CD4-positive, alpha-beta T cell treated with Interferon alpha-2 for 1 hour (primary cell): Measurements from ENCODE around the gene GSTA4.
A peak's percentile ranks its signal among the peaks of the same experiment; 100 is the strongest.
"Not testable (repeated sequence)": the region's sequence is repeated elsewhere in the genome, so short reads cannot be mapped to it uniquely, and the experiment has no call there.

ENCODE experiments used
- DNase-seq, 2 donors: peaks; one replicate each; pipeline ENCODE4 v3.0.0-alpha.2; 2020 to 2022

GSTA4 gene

DNA sequence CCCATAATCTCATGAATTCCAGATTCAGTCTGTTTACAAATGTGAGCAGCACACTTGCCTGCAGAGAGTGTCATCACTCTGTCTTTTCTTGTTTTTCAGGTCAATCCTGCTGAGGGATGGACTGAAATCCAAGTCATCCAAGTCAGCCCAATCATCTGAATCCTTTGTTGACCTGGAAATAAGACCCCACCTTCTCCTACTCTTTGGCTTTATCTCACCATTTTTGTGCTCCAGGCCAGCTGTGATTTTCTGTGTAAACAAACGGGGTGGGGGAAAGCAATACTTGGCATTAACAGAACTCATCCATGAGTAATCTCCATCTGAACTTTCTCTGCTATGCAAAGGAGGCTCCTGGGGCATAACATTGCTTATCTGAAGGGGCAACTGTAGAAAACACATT is 16.9 kb upstream of the GSTA4 start:
- no peak for DNase-seq

- DNase-seq, result no peak
These were observed 15.4 kb upstream of the GSTA4 start for GRCh38 chr6:53010504-53010903.

GRCh38 chr6:53009511-53009910 is 14.4 kb upstream of the GSTA4 start:
- no peak for DNase-seq

DNA sequence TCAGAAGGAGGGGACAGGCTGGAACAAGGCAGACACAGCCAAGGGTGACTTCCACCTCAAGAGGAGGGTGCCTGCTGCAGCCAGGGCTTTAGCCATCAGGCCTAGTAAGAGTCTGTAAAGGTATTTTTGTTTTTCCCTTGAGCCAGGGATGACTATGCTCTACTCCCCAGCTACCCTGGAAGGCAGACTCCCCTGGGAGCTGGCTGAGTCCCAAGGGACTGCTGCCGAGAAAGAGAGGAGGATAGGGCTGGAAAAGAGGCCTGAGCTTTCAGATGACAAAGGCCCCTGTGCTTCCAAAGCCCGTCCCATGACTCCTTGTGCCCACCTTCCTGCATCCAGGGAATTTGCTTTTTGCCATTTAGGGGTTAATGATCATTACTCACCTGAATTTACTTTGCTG is 14.0 kb upstream of the GSTA4 start:
- DNase-seq, result no peak

DNA sequence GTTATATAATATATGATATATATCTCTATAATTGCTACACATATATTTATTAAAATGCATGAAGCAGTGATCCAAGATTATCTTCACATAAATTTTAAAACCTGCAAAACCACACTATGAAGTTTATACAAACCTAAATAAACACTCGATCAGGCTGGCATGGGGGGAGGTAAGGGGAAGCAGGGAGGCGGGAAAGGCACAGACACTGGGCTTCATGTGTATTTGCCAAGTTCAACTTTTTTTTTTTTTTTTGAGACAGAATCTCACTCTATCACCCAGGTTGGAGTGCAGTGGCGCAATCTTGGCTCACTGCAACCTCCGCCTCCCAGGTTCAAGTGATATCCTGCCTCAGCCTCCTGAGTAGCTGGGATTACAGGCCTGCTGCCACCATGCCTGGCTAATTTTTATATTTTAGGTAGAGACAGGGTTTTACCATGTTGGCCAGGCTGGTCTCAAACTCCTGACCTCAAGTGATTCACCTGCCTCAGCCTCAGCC is 13.2 kb upstream of the GSTA4 start:
- not testable (repeated sequence) for DNase-seq

- DNase-seq, result no peak
These were observed 10.7 kb upstream of the GSTA4 start for GRCh38 chr6:53005663-53006250.

DNA sequence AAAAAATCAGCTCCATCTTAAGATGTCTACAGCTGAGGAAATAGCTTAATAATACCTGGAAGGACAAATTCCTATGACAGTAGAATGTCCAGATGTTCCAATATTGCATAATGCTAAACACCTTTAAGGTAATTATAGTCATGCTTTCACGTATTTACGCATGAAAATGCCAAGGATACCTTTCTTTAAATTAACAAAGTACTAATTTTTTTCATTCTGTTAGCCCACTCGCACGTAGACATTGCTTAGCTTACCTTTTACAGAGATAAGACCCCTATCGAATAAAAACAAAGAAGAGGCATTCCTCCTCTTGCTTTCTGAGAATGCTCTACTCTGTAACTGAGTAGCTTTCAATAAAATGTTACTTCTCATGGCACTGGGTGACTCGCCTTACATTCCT is 4.4 kb upstream of the GSTA4 start:
- no peak for DNase-seq

- DNase-seq, result no peak
These were observed 3.5 kb upstream of the GSTA4 start for GRCh38 chr6:52998603-52999002.

DNA sequence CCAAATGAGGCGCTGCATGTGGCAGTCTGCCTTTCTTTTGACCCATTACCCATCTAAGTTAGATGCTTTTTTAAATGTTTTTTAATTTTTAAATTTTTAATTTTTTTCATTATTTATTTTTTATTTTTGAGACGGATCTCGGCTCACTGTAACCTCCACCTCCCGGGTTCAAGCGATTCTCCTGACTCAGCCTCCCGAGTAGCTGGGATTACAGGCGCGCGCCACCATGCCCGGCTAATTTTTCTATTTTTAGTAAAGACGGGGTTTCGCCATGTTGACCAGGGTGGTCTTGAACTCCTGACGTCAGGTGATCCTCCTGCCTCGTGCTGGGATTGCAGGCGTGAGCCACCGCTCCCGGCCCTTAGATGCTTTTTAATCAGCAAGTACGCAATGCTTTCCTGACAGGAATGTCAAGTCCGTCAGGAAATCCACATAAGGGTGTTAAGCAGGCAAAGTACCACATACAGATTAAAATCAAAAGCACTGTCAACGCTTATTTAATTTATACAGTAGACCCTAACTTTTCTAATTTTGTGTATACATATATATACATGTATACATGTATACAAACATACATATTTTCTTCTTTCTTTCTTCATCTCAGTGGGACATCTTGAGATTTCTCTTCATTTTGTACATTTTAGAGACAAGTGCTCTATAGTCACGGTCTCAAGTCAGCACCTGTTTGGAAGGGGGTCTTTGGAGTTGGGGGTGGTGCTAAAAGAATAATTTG is 995 bp upstream of the GSTA4 start:
- DNase-seq, result peak; percentile 28 to 51

DNA sequence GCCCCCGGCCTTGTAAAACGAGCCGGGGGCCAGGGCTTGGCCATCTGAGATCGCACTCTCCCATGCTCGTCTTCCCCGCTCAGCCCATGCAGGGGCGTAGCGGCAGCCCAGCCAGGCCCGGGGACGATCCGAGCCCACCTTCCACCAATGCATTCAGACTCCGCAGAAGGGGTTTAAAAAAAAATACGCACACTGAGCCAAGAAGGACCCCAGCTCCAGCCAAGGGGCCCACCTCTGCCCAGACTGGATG is 320 bp downstream of the GSTA4 start:
- no peak for DNase-seq

DNA sequence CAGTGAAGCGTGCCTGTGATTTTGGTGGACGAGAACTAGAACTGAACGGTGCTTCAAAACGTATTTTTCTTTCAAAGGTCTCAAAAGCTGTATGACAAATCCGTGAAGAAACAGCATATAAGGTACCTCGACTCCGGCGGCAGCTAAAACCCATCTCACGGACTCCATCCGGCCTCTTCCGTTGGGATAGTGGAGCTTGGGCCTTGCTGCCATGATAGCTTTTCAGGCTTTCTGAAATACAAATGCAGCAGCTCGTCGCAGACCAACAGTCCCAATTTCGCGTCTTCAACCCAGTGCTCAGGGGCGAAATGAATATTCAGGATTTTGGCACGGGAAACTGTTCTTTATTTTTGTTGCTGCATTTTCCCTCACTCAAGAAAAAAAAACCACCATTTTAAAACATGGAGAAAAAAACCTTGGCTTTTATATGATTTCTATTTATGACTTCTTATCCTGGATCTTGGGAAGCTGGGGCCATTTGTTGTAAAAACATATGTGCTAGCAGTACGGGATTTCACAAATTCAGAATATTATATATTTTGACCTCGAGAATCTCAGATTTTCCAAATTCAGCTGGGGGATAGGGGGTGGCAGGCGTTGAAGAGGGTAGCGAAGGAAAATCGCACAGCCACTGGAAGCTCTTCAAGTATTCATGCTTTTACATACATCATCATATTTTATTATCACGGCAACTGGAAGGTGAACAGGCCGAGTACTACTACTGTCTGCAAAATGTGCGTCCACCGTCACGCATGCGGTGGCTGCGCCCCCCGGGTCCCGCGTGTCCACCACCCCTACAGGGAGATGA is 849 bp downstream of the GSTA4 start:
- no peak for DNase-seq

DNA sequence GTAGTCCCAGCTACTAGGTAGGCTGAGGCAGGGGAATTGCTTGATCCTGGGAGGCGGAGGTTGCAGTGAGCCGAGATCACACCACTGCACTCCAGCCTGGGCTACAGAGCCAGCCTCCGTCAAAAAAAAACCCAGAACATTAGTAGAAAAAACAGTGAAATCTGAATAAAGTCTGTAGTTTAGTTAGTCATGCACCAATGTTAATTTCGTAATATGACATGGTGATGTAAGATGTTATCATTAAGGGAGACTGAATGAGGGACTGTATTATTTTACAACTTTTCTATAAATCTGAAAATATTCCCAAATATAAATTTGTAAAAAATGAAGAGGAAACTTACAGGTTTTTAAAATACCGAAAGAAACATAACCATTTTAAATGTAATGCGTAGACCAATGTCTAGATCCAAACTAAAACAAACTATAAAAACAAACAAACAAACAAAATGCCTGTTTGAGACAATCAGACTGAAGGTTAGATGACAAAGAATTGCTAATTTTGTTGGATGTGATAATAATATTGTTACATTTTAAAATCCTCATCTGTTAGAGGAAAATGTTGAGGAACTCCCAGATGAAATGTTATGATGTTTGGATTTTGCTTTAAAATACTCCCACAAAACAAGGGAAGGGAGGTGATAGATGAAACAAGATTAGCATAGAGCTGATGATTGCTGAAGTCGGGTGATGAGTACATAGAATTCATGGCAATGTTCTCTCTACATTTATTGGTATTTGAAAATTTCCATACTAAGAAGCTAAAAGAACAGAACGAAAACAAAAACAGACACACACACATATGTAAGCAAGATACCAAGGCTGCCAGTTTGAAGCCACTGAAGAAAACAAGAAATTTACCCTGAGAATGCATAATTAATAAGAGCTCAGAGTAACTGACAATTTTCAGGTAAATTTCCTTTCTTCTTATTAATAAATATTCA is 1.8 kb downstream of the GSTA4 start:
- DNase-seq, result no peak

- DNase-seq, result no peak
These were observed 4.7 kb downstream of the GSTA4 start for GRCh38 chr6:52990342-52990741.

DNA sequence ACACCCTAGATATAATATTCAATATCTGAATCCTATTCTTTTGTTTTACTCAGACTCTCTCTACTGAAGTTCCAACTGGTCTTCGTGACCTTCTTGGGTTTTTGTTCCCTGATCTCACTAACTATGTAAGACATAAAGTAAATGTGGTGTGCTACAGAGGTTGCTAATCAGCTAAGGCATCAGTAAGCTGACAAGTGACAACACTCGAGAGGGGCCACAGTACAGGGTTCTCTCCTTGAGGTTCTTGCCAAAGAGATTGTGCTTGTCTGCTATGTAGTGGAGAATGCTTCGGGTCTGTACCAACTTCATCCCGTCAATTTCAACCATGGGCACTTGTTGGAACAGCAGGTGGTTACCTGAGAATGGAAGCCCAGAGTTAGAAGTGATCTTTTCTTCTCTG is 9.9 kb downstream of the GSTA4 start:
- no peak for DNase-seq

GRCh38 chr6:52984247-52984646 is 10.8 kb downstream of the GSTA4 start:
- DNase-seq, result peak; percentile 17 to 74

DNA sequence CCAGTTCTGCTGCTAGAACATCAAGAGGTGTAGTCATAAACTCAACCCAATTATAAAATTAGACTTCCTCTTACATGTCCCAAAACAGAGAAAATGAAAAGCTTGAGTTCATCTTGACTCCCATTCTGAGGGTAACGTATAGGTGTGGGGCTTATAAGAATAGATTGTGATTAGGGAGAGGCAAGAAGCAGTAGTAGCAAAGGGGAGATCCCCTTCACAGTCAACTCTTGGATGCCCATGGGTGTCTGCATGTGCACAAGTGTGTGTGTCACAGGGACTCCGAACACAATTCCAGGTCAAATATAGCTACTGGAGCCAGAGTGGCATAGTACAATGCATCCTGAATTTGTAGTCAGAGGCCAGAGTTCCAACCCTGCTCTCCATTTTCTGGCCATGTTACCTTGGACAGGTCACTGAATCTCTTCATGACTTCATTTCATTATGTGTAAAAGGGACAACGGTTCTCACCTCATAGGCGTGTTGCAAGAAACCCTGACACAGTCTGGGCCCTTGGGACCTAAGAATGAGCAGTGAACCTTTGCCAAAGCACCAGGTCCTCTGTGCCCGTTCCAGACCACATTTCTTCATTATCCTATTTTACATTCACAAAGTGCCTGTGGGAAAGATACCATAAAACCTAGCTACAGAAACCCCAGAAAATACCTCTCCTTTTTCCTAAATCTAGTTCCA is 11.8 kb downstream of the GSTA4 start:
- no peak for DNase-seq

GRCh38 chr6:52982680-52983079 is 12.4 kb downstream of the GSTA4 start:
- DNase-seq, result no peak

GRCh38 chr6:52981222-52981900 is 13.7 kb downstream of the GSTA4 start:
- DNase-seq, result no peak

DNA sequence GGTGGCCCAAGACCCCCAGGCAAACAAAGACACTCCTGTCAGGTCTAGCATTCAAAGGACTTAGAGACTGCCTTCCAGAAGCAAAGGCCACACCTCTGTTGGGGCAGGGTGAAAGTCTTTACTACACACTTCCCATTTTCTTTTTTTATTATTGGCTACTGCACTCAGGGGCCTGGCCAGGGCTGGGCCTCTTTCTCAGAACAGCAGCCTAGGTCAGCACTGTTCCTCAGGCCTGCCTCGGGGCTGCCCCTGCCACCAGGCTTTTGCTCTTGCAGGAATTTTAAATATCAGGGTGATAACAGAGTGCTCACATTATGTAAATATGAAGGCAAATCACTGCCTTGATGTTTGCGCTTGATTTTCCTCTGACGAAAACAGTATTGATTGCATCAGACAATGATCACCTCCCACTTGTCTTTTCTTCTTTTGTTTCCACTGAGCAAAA is 18.5 kb downstream of the GSTA4 start:
- peak in 1 of 2 donors; percentile 5 for DNase-seq

GRCh38 chr6:52976149-52976548 is 18.9 kb downstream of the GSTA4 start:
- no peak for DNase-seq

DNA sequence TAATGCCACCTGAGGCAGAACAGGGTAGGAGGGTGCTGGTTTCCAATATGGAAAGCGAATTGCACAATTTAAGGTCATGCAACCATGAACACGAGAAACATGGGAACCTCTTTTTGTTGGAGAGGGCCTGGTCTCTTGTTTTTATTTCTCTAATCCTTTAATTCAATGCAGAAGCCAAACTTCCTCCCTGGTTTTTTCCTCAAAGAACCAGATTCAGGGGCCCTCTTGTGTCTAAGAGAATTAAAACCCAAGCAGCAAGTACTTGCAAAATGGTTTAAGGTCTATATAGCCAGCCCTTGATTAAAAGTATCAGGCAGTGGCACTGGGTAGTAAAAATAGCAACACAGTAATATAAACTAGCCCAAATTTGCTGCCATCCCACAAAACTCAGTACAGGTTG is 19.5 kb downstream of the GSTA4 start:
- no peak for DNase-seq

GRCh38 chr6:52972989-52973388 is 22.1 kb downstream of the GSTA4 start:
- no peak for DNase-seq
